Measurements from ENCODE around the gene DLG5. TPM values are rescaled to one million over a fixed set of nuclear protein-coding genes. Genes with fewer than 3 reads are reported as not detected.

The DLG5 gene
- total and polyA plus RNA-seq, 9 of the 15 experiments (the other 6 are each of a cell fraction or from before 2014, with no cell fraction given), result 1.4 to 26.8 (median 11.2) TPM

GRCh38 chr10:77972148-77972547 is 45.6 kb upstream of the DLG5 start:
- no peaks in the 10 kb centered on the region for H3K79me2 ChIP-seq (ENCODE audit: control insufficient read depth, insufficient read depth, low read length)
- H4K20me1 ChIP-seq (replicated peaks; ENCODE audit: control insufficient read depth, insufficient read depth, low read length), result no peaks in the 10 kb centered on the region
- no peak overlapping the region for H3K4me3 ChIP-seq
- POLR2A ChIA-PET, result interaction anchor here (0.9 to 1.6 kb wide), 4 partner anchors 11 to 83 kb away, joined by 3 to 4 read pairs (median 3); no protein-coding TSS in a partner anchor
- H3K9ac ChIP-seq (ENCODE audit: insufficient read depth in 1 of 2, low read depth in 2 of 2, low read length in 2 of 2), result no peak overlapping the region
- in situ Hi-C loops (cut with MboI), result loop anchor here (5.0 kb wide), 2 partner anchors 65 to 115 kb away; no protein-coding TSS in a partner anchor
- H3K27ac ChIP-seq (ENCODE audit: extremely low read depth, low read depth, low read length), result peak overlapping the region; percentile 96
- peak; percentile 55 for ATAC-seq
- WGBS (ENCODE audit: insufficient coverage, low coverage, missing lambda C conversion rate), result 47% methylated on average over 5 of the region's 5 CpGs
- H3K36me3 ChIP-seq (ENCODE audit: control insufficient read depth, insufficient read depth, low read length), result peaks cover 37% of the 10 kb centered on the region
- no peak for TF ChIP-seq KDM4B (IDR thresholded peaks at IDR 0.05; ENCODE audit: borderline replicate concordance in 2 of 2, low read depth in 1 of 2)
- no peak for TF ChIP-seq SAFB2 (IDR thresholded peaks at IDR 0.05; ENCODE audit: borderline replicate concordance, low read depth, low read length, severe bottlenecking)
- TF ChIP-seq GTF2B (IDR thresholded peaks at IDR 0.05; ENCODE audit: extremely low read depth, insufficient read length), result no peak
- 0 out of 4 replicates have a peak, but pooled peaks of 1 of the 2 experiments have one; percentile 2 for TF ChIP-seq RAD21 (CRISPR knock-in tag; conservative IDR thresholded peaks at IDR 0.05 in 1 of 2, IDR thresholded peaks at IDR 0.05 in 1 of 2)
- TF ChIP-seq LARP7 (IDR thresholded peaks at IDR 0.05), result peak; percentile 16; the same call in 1 of the 2 replicates
- TF ChIP-seq ZNF384 (IDR thresholded peaks at IDR 0.05; ENCODE audit: low read depth, low read length), result peak; percentile 53; the same call in 1 of the 2 replicates
- TF ChIP-seq SUPT5H (IDR thresholded peaks at IDR 0.05), result 0 out of 2 replicates have a peak, but pooled peaks have one; percentile 22
- no peak for TF ChIP-seq ZNF696 (CRISPR knock-in tag; conservative IDR thresholded peaks at IDR 0.05)
- no peak for TF ChIP-seq ETV5 (CRISPR knock-in tag; IDR thresholded peaks at IDR 0.05; ENCODE audit: low read depth)
- H2AFZ ChIP-seq (ENCODE audit: low read depth, low read length), result peak overlapping the region; percentile 14; the same call in 1 of the 2 replicates
- H3K4me2 ChIP-seq (ENCODE audit: insufficient read depth, low read length), result no peak overlapping the region
- intact Hi-C loops (cut with micrococcal nuclease), result loop anchor here (5.0 kb wide), 3 partner anchors 45 to 250 kb away; partner anchors contain the start of gene DLG5
- no peaks in the 10 kb centered on the region for H3K9me3 ChIP-seq (replicated peaks; ENCODE audit: control insufficient read depth, insufficient read depth, low read depth, low read length)
- FAIRE-seq, result peak; percentile 32
- no peaks in the 10 kb centered on the region for H3K27me3 ChIP-seq (ENCODE audit: control insufficient read depth in 2 of 2, insufficient read depth in 2 of 2, low read length in 2 of 2)
- CTCF ChIA-PET (ENCODE audit: low intra/inter-chr PET ratio), result no interaction called here
- H3K9me1 ChIP-seq (ENCODE audit: control insufficient read depth, insufficient read depth, low read length), result no peaks in the 10 kb centered on the region
- DNase-seq (ENCODE audit: extremely low read depth in 1 of 4, low spot score in 3 of 4), result peak in 1 of 4 experiments; percentile 61
- H3K4me1 ChIP-seq (replicated peaks in 1 of 2; ENCODE audit: control insufficient read depth in 2 of 2, insufficient read depth in 2 of 2, low read length in 2 of 2), result peaks cover 21 to 27% of the 10 kb centered on the region in 2 experiments; a peak in 4 of 5 replicates
- no TSS peak for BruUV-seq (replicated peaks)
